Stimulated activated CD8-positive, alpha-beta memory T cell treated with anti-CD3 and anti-CD28 coated beads, Interleukin-7, amount 100 ng/mL, for 48 hours (primary cell): ENCODE data around the gene ZNF839.
"Not testable (repeated sequence)": the region's sequence is repeated elsewhere in the genome, so short reads cannot be mapped to it uniquely, and the experiment has no call there.

ENCODE experiments used
- DNase-seq, 2 donors: peaks; one replicate each; pipeline ENCODE4 v3.0.0-alpha.2; 2020; ENCODE audit warnings: low read depth in 1 of 2; ENCODE audit errors: extremely low read depth in 1 of 2

The ZNF839 gene

GRCh38 chr14:102319351-102320032 is at the start of gene ZNF839:
Gene ZNF839 (plus strand): TSS chr14:102319746. CDS start chr14:102319766, 20 bp downstream.
- peak; percentile 85 to 90 for DNase-seq

- DNase-seq: no peak
Measured at GRCh38 chr14:102272392-102272791, 47.2 kb upstream of the ZNF839 start.

- DNase-seq: no peak
Measured at GRCh38 chr14:102275866-102276265, 43.7 kb upstream of the ZNF839 start.

GRCh38 chr14:102277874-102278630 is 41.5 kb upstream of the ZNF839 start:
- DNase-seq: no peak

GRCh38 chr14:102278631-102278935 is 41.0 kb upstream of the ZNF839 start:
- no peak for DNase-seq

GRCh38 chr14:102279282-102279681 is 40.3 kb upstream of the ZNF839 start:
- DNase-seq: no peak

GRCh38 chr14:102279688-102280348 is 39.7 kb upstream of the ZNF839 start:
- peak in 1 of 2 donors; percentile 9 for DNase-seq

GRCh38 chr14:102280376-102280962 is 39.1 kb upstream of the ZNF839 start:
- DNase-seq: no peak

- DNase-seq: no peak
Measured at GRCh38 chr14:102282751-102283465, 36.6 kb upstream of the ZNF839 start.

- DNase-seq: no peak
Measured at GRCh38 chr14:102283631-102284129, 35.9 kb upstream of the ZNF839 start.

- no peak for DNase-seq
Measured at GRCh38 chr14:102285106-102285505, 34.4 kb upstream of the ZNF839 start.

GRCh38 chr14:102288139-102288538 is 31.4 kb upstream of the ZNF839 start:
- no peak for DNase-seq

GRCh38 chr14:102292441-102292840 is 27.1 kb upstream of the ZNF839 start:
- DNase-seq: no peak

GRCh38 chr14:102293781-102294180 is 25.8 kb upstream of the ZNF839 start:
- DNase-seq: no peak

GRCh38 chr14:102295270-102295669 is 24.3 kb upstream of the ZNF839 start:
- no peak for DNase-seq

GRCh38 chr14:102297436-102298170 is 21.9 kb upstream of the ZNF839 start:
- DNase-seq: no peak

GRCh38 chr14:102298303-102299070 is 21.1 kb upstream of the ZNF839 start:
- DNase-seq: not testable (repeated sequence)

- no peak for DNase-seq
Measured at GRCh38 chr14:102303664-102304063, 15.9 kb upstream of the ZNF839 start.
